OCI-LY7 (cell line): ENCODE measurements around the gene REPIN1. TPM values are rescaled to one million over a fixed set of nuclear protein-coding genes. Genes with fewer than 3 reads are reported as not detected.

Experiments
- BruUV-seq: library from RNA; stranded (reverse); fragments of 400-500 nt; replicated peaks from 2 replicates; lab custom pipeline; 2021; lab: Mats Ljungman, UMichigan
- CTCF ChIA-PET: fragments of 300-600 bp; sonication (Branson Sonifier 250); formaldehyde crosslinking; loops from one replicate; lab custom pipeline; 2022; ENCODE audit warnings: antibody characterized with exemption; ENCODE audit not compliant: unreplicated experiment; lab: Charles Lee
- POLR2A ChIA-PET: fragments of 300-600 bp; sonication (Branson Sonifier 250); formaldehyde crosslinking; loops from one replicate; lab custom pipeline; 2022; ENCODE audit warnings: antibody characterized with exemption; lab: Charles Lee
- DNase-seq: peaks from one replicate; pipeline ENCODE4 v3.0.0-alpha.2; 2015; ENCODE audit warnings: low spot score
- H2AFZ ChIP-seq: fragments of 200-600 bp; sonication (generic), shearing (Covaris generic); 2 replicates; pipeline ENCODE4 v1.6.1; 2014; ENCODE audit warnings: mild to moderate bottlenecking, antibody characterized with exemption, low read length, moderate library complexity
- H3K27ac ChIP-seq: fragments of 200-600 bp; sonication (generic); 2 replicates; pipeline ENCODE4 v1.5.1; 2014; ENCODE audit warnings: mixed run types, low read depth, mild to moderate bottlenecking, moderate library complexity, low read length, inconsistent platforms; ENCODE audit not compliant: poor library complexity, severe bottlenecking
- H3K36me3 ChIP-seq: fragments of 200-600 bp; sonication (generic); 2 replicates; pipeline ENCODE4 v1.6.1; 2014; ENCODE audit warnings: mild to moderate bottlenecking, antibody characterized with exemption, low read length, moderate library complexity, mixed read lengths; ENCODE audit not compliant: insufficient read depth
- H3K4me1 ChIP-seq: fragments of 200-600 bp; sonication (generic); 2 replicates; pipeline ENCODE4 v1.5.1; 2014; ENCODE audit warnings: mild to moderate bottlenecking, low read length; ENCODE audit not compliant: insufficient read depth, poor library complexity, severe bottlenecking
- H3K4me2 ChIP-seq: fragments of 200-600 bp; sonication (generic); 2 replicates; pipeline ENCODE4 v1.6.1; 2014; ENCODE audit warnings: mild to moderate bottlenecking, low read length
- H3K4me3 ChIP-seq: fragments of 200-600 bp; sonication (generic); 2 replicates; pipeline ENCODE4 v1.5.1; 2014; ENCODE audit warnings: mild to moderate bottlenecking, low read depth, low read length; ENCODE audit not compliant: poor library complexity, severe bottlenecking
- H3K79me2 ChIP-seq: fragments of 200-600 bp; sonication (generic); 2 replicates; pipeline ENCODE4 v1.6.1; 2016; ENCODE audit warnings: low read depth, mild to moderate bottlenecking, low read length, moderate library complexity, mixed read lengths; ENCODE audit not compliant: insufficient read depth
- H3K9me2 ChIP-seq: fragments of 200-600 bp; sonication (generic); 2 replicates; pipeline ENCODE4 v1.6.1; 2016; ENCODE audit warnings: mild to moderate bottlenecking, low read length, mixed read lengths; ENCODE audit not compliant: insufficient read depth
- H3K9me3 ChIP-seq: fragments of 200-600 bp; sonication (generic); 2 replicates; pipeline ENCODE4 v1.6.1; 2014; ENCODE audit warnings: mild to moderate bottlenecking, mixed run types, low read length, mixed read lengths
- H4K20me1 ChIP-seq: fragments of 200-600 bp; sonication (generic); 2 replicates; pipeline ENCODE4 v1.6.1; 2014; ENCODE audit warnings: mild to moderate bottlenecking, antibody characterized with exemption, low read length, moderate library complexity, mixed read lengths; ENCODE audit not compliant: insufficient read depth
- CTCF ChIP-seq: fragments of 200-600 bp; sonication (generic); conservative IDR thresholded peaks from 2 replicates; pipeline ENCODE4 v1.5.1; 2014; ENCODE audit warnings: mild to moderate bottlenecking, antibody characterized with exemption, low read length, moderate library complexity, mixed read lengths
- EZH2phosphoT487 ChIP-seq: fragments of 200-600 bp; sonication (generic); IDR thresholded peaks from 2 replicates; pipeline ENCODE4 v1.6.1; 2018; ENCODE audit warnings: low read depth, borderline replicate concordance, mild to moderate bottlenecking, mixed run types, antibody characterized with exemption, low read length, moderate library complexity, mixed read lengths
- intact Hi-C: fragments of 100-400 bp; cut with micrococcal nuclease; formaldehyde crosslinking; loops from one replicate; pipeline ENCODE4 v1.10.0; 2022; ENCODE audit not compliant: unreplicated experiment
- total RNA-seq, 2 experiments: library from RNA; depleted of rRNA in 1 of 2; stranded (reverse); fragments of >200 nt in 1 of 2; shearing (Covaris generic) in 1 of 2; gene quantifications; 2 replicates each; pipeline ENCODE4 v1.2.3, GENCODE V29; 2014 to 2022

The REPIN1 gene
- total RNA-seq, 2 experiments from 2014 or later: 19.0 to 46.2 TPM

- H3K4me2 ChIP-seq: no peak overlapping the region
- H3K9me2 ChIP-seq: no peaks in the 10 kb centered on the region
- ChIA-PET POLR2A (no interaction called here), CTCF (no interaction called here)
- no peaks in the 10 kb centered on the region for H3K79me2 ChIP-seq
- no peaks in the 10 kb centered on the region for H3K36me3 ChIP-seq
- no peak overlapping the region for H2AFZ ChIP-seq
- peaks cover 62% of the 10 kb centered on the region for H3K4me1 ChIP-seq
- DNase-seq: no peak
- H3K27ac ChIP-seq: no peak overlapping the region
- no peaks in the 10 kb centered on the region for H3K9me3 ChIP-seq
- no peaks in the 10 kb centered on the region for H4K20me1 ChIP-seq
- no peak overlapping the region for H3K4me3 ChIP-seq
- TF ChIP-seq CTCF (no peak), EZH2phosphoT487 (no peak)
- intact Hi-C loops: loop anchor here (10.0 kb wide), 2 partner anchors 508 to 602 kb away; partner anchors contain the start of gene KCNH2
- no TSS peak for BruUV-seq
These were observed 3.8 kb downstream of the REPIN1 start for GRCh38 chr7:150372271-150373048.

GRCh38 chr7:150373049-150373801, 4.6 kb downstream of the REPIN1 start:
- CTCF ChIA-PET: no interaction called here

More at GRCh38 chr7:150373049-150373801, 4.6 kb downstream of the REPIN1 start:
- Histone ChIP-seq H3K27ac (no peak overlapping the region), H3K79me2 (no peaks in the 10 kb centered on the region), H4K20me1 (no peaks in the 10 kb centered on the region), H3K9me2 (no peaks in the 10 kb centered on the region), H3K36me3 (no peaks in the 10 kb centered on the region), H3K4me1 (peaks cover 62% of the 10 kb centered on the region), H3K9me3 (no peaks in the 10 kb centered on the region), H3K4me2 (peak overlapping the region; percentile 18; the same call in 1 of the 2 replicates), H2AFZ (no peak overlapping the region), H3K4me3 (no peak overlapping the region)
- DNase-seq: peak; percentile 45
- POLR2A ChIA-PET: interaction anchor here (2.8 kb wide), 1 partner anchor 33 kb away, joined by 10 read pairs; a partner anchor contains a TSS
- intact Hi-C loops: loop anchor here (10.0 kb wide), 2 partner anchors 508 to 602 kb away; partner anchors contain the start of gene KCNH2
- TF ChIP-seq EZH2phosphoT487: no peak
- no peak for TF ChIP-seq CTCF
- BruUV-seq: no TSS peak
